MCF 10A (cell line): ENCODE data around the gene SLC34A1. TPM values are rescaled to one million over a fixed set of nuclear protein-coding genes. Genes with fewer than 3 reads are reported as not detected.

Experiments used
- BruUV-seq: library from RNA; stranded (reverse); fragments of 400-500 nt; replicated peaks from 2 replicates; lab custom pipeline; 2021; lab: Mats Ljungman, UMichigan
- CTCF ChIA-PET: fragments of 300-600 bp; sonication (Branson Sonifier 250); formaldehyde crosslinking; extraction: SDS; loops from one replicate; lab custom pipeline; 2021; ENCODE audit warnings: antibody characterized with exemption, inconsistent platforms; lab: Yijun Ruan, JAX
- POLR2A ChIA-PET: fragments of 300-600, 350-650 bp; sonication (Branson Sonifier 250); formaldehyde crosslinking; extraction: SDS; loops from one replicate; lab custom pipeline; 2020; ENCODE audit warnings: antibody characterized with exemption, inconsistent platforms; lab: Yijun Ruan, JAX
- DNase-seq: peaks from one replicate; pipeline ENCODE4 v3.0.0-alpha.2; 2018; ENCODE audit not compliant: unreplicated experiment
- H3K27ac Mint-ChIP-seq: one replicate; pipeline ENCODE4 v1.8.0; 2022; ENCODE audit warnings: mild to moderate bottlenecking, low read depth, mixed read lengths; ENCODE audit not compliant: unreplicated experiment
- H3K27me3 Mint-ChIP-seq: one replicate; pipeline ENCODE4 v1.8.0; 2022; ENCODE audit warnings: mixed read lengths; ENCODE audit not compliant: insufficient read depth, unreplicated experiment
- H3K36me3 Mint-ChIP-seq: one replicate; pipeline ENCODE4 v1.8.0; 2022; ENCODE audit warnings: mild to moderate bottlenecking, moderate library complexity, mixed read lengths; ENCODE audit not compliant: insufficient read depth, unreplicated experiment
- H3K4me1 Mint-ChIP-seq: one replicate; pipeline ENCODE4 v1.8.0; 2022; ENCODE audit warnings: mixed read lengths; ENCODE audit not compliant: insufficient read depth, unreplicated experiment
- H3K4me3 Mint-ChIP-seq: one replicate; pipeline ENCODE4 v1.8.0; 2022; ENCODE audit warnings: mild to moderate bottlenecking, moderate library complexity, mixed read lengths; ENCODE audit not compliant: unreplicated experiment
- H3K9me3 Mint-ChIP-seq: one replicate; pipeline ENCODE4 v1.8.0; 2022; ENCODE audit warnings: mixed read lengths; ENCODE audit not compliant: unreplicated experiment
- CTCF ChIP-seq: fragments of 200-600 bp; IDR thresholded peaks from one replicate; pipeline ENCODE4 v1.8.0; 2022; ENCODE audit warnings: antibody characterized with exemption, mild to moderate bottlenecking; ENCODE audit not compliant: unreplicated experiment
- intact Hi-C: fragments of 100-400 bp; cut with micrococcal nuclease; formaldehyde crosslinking; loops from 2 replicates; pipeline ENCODE4 v1.14.1; 2022
- total RNA-seq: library from RNA; stranded (reverse); gene quantifications from 2 replicates; pipeline ENCODE4 v1.2.3, GENCODE V29; 2022

Gene SLC34A1
- total RNA-seq, 1 experiment from 2014 or later: not detected

- no peak for TF ChIP-seq CTCF
- H3K36me3 Mint-ChIP-seq: peaks cover 71% of the 10 kb centered on the region
- H3K4me1 Mint-ChIP-seq: peaks cover 21% of the 10 kb centered on the region
- DNase-seq: no peak
- H3K9me3 Mint-ChIP-seq: no peaks in the 10 kb centered on the region
- intact Hi-C loops: no loop called here
- H3K27me3 Mint-ChIP-seq: no peaks in the 10 kb centered on the region
- ChIA-PET POLR2A (interaction anchor here (0.8 to 12.5 kb wide), 2 partner anchors 14 to 40 kb away, joined by 3 to 217 read pairs; partner anchors contain the start of gene PRR7), CTCF (interaction anchor here (0.6 to 14.3 kb wide), 7 partner anchors 25 to 125 kb away, joined by 3 to 134 read pairs (median 3); partner anchors contain the start of gene F12)
- peak overlapping the region; percentile 84 for H3K27ac Mint-ChIP-seq
- BruUV-seq: no TSS peak
- H3K4me3 Mint-ChIP-seq: no peak overlapping the region
These were observed 46.1 kb downstream of the SLC34A1 start for GRCh38 chr5:177430140-177430951.

GRCh38 chr5:177430972-177431316 is 46.7 kb downstream of the SLC34A1 start:
- no peak overlapping the region for H3K4me3 Mint-ChIP-seq
- TF ChIP-seq CTCF: no peak
- intact Hi-C loops: no loop called here
- DNase-seq: no peak
- no peaks in the 10 kb centered on the region for H3K27me3 Mint-ChIP-seq
- no peaks in the 10 kb centered on the region for H3K9me3 Mint-ChIP-seq
- POLR2A ChIA-PET: interaction anchor here (12.5 kb wide), 1 partner anchor 14 kb away, joined by 217 read pairs; the partner anchor contains the start of gene PRR7
- BruUV-seq: no TSS peak
- no peak overlapping the region for H3K27ac Mint-ChIP-seq
- peaks cover 17% of the 10 kb centered on the region for H3K4me1 Mint-ChIP-seq
- CTCF ChIA-PET: interaction anchor here (0.6 to 14.3 kb wide), 9 partner anchors 15 to 70 kb away, joined by 3 to 134 read pairs (median 5); partner anchors contain the start of genes F12 and PRR7
- peaks cover 77% of the 10 kb centered on the region for H3K36me3 Mint-ChIP-seq

GRCh38 chr5:177431317-177432142 is 47.3 kb downstream of the SLC34A1 start:
- Mint-ChIP-seq H3K9me3 (no peaks in the 10 kb centered on the region), H3K27ac (no peak overlapping the region), H3K4me3 (no peak overlapping the region), H3K27me3 (no peaks in the 10 kb centered on the region), H3K4me1 (peaks cover 17% of the 10 kb centered on the region), H3K36me3 (peaks cover 78% of the 10 kb centered on the region)
- intact Hi-C loops: no loop called here
- CTCF ChIA-PET: interaction anchor here (0.6 to 14.3 kb wide), 10 partner anchors 15 to 70 kb away, joined by 3 to 134 read pairs (median 4); partner anchors contain the start of genes F12 and PRR7
- POLR2A ChIA-PET: interaction anchor here (12.5 kb wide), 1 partner anchor 13 kb away, joined by 217 read pairs; the partner anchor contains the start of gene PRR7
- BruUV-seq: no TSS peak
- TF ChIP-seq CTCF: no peak
- DNase-seq: no peak
